ENCODE measurements around the gene GFM1. TPM values are rescaled to one million over a fixed set of nuclear protein-coding genes. Genes with fewer than 3 reads are reported as not detected.
A peak's percentile ranks its signal among the peaks of the same experiment; 100 is the strongest.

The GFM1 gene
- total and polyA plus RNA-seq, 2 donors (not counting 3 experiments of a cell fraction or from before 2014, with no cell fraction given): 14.9 to 68.6 TPM

GRCh38 chr3:158703566-158703965 lies 59.2 kb downstream of the GFM1 start:
- Histone ChIP-seq H3K4me1 (ENCODE audit: control insufficient read depth, extremely low read depth, insufficient read depth, low read length) (peaks cover 52% of the 10 kb centered on the region), H3K9me3 (replicated peaks; ENCODE audit: control insufficient read depth, insufficient read depth, low read length) (no peaks in the 10 kb centered on the region), H3K27ac (ENCODE audit: insufficient read depth, low read depth, low read length) (peak overlapping the region; percentile 80), H3K36me3 (ENCODE audit: control insufficient read depth in 2 of 2, extremely low read depth in 1 of 2, insufficient read depth in 2 of 2, low read length in 2 of 2) (no peaks in the 10 kb centered on the region), H3K9me1 (replicated peaks; ENCODE audit: control insufficient read depth, extremely low read depth, insufficient read depth, low read length) (no peaks in the 10 kb centered on the region), H3K4me2 (ENCODE audit: insufficient read depth, low read length) (peak overlapping the region; percentile 95), H3K79me2 (ENCODE audit: control insufficient read depth, insufficient read depth, low read length) (peaks cover 3% of the 10 kb centered on the region), H3K9ac (replicated peaks; ENCODE audit: extremely low read depth, insufficient read depth, low read length) (peak overlapping the region; percentile 40), H2AFZ (ENCODE audit: low read depth, low read length) (no peak overlapping the region), H3K27me3 (ENCODE audit: control insufficient read depth in 2 of 2, insufficient read depth in 2 of 2, low read length in 2 of 2) (no peaks in the 10 kb centered on the region), H3K4me3 (replicated peaks in 1 of 3; ENCODE audit: insufficient read depth in 1 of 3, low read depth in 1 of 3, low read length in 3 of 3) (no peak overlapping the region), H4K20me1 (replicated peaks; ENCODE audit: control insufficient read depth, extremely low read depth, insufficient read depth, low read length) (no peaks in the 10 kb centered on the region)
- CTCF ChIA-PET: interaction anchor here (1.0 to 3.2 kb wide), 7 partner anchors 10 to 86 kb away, joined by 3 to 14 read pairs (median 5); partner anchors contain the start of gene LXN
- TSS peak; percentile 24 for BruUV-seq (replicated peaks)
- DNase-seq (ENCODE audit: low read depth, low spot score): no peak
- TF ChIP-seq EZH2 (IDR thresholded peaks at IDR 0.05; ENCODE audit: borderline replicate concordance, low read depth, low read length, severe bottlenecking) (no peak), FOS (IDR thresholded peaks at IDR 0.05; ENCODE audit: borderline replicate concordance, insufficient read depth, low read length) (no peak), MAX (IDR thresholded peaks at IDR 0.05; ENCODE audit: insufficient read depth, insufficient read length) (no peak), CTCF (IDR thresholded peaks at IDR 0.05; ENCODE audit: extremely low read depth in 1 of 2, insufficient read depth in 1 of 2, low read depth in 1 of 2, low read length in 2 of 2) (no peak), POLR2AphosphoS5 (IDR thresholded peaks at IDR 0.05; ENCODE audit: insufficient read depth, low read depth, low read length) (no peak), GATA2 (IDR thresholded peaks at IDR 0.05; ENCODE audit: insufficient read depth, insufficient read length, low read depth, low read length) (no peak), JUN (IDR thresholded peaks at IDR 0.05; ENCODE audit: borderline replicate concordance, insufficient read depth, insufficient read length, low read depth) (no peak), MYC (IDR thresholded peaks at IDR 0.05; ENCODE audit: low read depth, low read length) (no peak), POLR2A (IDR thresholded peaks at IDR 0.05; ENCODE audit: low read depth, low read length) (no peak)
- intact Hi-C loops (cut with micrococcal nuclease) (loop anchor here (1.0 to 5.0 kb wide), 4 partner anchors 10 to 41 kb away; no protein-coding TSS in a partner anchor), dilution Hi-C loops (cut with MboI; ENCODE audit: extremely low pct_ligation_motif_present, low sequenced_read_pairs) (no loop called here)
- POLR2A ChIA-PET: interaction anchor here (1.0 to 1.2 kb wide), 2 partner anchors 9 to 15 kb away, joined by 3 to 4 read pairs; no protein-coding TSS in a partner anchor
- no peak for FAIRE-seq

Data from endothelial cell of umbilical vein (primary cell).